GM18907 (cell line): ENCODE data around the gene HSPA5.
A peak's percentile ranks its signal among the peaks of the same experiment; 100 is the strongest.
"Not testable (repeated sequence)": the region's sequence is repeated elsewhere in the genome, so short reads cannot be mapped to it uniquely, and the experiment has no call there.

Experiments
- ATAC-seq: cut with Tn5 transposase; IDR thresholded peaks from one replicate; pipeline ENCODE4 v1.9.1; 2021; ENCODE audit warnings: mild to moderate bottlenecking, moderate library complexity; ENCODE audit not compliant: unreplicated experiment

The HSPA5 gene

DNA sequence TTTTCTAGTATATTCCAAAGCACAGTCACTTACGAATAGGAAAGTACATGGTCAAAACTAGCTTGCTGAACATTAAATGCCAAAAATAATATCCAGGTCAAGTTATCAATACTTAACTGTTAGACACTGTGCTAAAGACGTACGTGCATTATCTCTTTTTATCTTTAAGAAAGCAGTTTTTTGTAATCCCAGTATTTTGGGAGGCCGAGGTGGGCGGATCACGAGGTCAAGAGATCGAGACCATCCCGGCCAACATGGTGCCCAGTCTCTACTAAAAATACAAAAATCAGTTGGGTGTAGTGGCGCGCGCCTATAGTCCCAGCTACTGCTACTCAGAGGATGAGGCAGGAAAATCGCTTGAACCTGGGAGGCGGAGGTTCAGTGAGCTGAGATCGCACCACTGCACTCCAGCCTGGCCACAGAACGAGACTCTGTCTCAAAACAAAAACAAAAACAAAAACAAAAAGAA, 2.7 kb upstream of the HSPA5 start:
- no peak for ATAC-seq

DNA sequence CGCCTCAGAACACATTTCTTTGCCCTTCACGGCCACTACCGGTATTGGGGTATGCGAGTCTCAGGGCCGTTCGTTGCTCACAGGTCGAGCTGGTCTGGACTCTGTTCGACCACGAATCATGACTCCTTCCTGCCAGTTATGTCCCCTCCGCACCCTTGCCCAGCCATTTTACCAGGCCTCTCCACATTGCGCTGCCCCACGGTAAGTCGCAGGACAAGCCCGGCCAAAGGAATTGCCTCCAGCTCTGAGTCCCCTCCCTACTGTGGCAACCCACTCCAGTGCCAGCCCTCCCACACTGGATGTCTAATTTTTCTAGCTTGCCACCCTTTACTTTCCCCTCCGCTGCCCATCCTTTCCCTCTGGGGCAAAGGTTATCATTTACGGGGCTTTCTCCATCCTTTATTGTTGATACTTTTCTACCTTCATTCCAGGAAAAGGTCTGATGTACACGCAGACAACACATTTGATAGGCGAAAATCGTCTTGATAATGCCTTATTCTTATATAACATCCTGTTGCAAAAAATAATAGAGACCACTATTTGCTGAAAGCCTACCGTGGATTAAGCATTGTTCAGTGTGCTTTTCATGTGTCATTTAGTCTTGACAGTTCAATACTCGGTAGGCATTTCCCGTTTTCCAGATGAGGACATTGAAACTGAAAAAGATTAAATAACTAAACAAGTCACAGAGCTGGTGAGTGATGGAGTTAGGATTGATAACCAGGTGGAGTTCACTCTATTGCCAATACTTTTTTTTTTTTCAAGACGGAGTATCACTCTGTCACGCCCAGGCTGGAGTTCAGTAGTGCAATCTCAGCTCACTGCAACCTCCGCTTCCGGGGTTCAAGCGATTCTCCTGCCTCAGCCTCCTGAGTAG, 958 bp upstream of the HSPA5 start:
- ATAC-seq: peak; percentile 23

GRCh38 chr9:125240649-125240999, 519 bp downstream of the HSPA5 start:
- ATAC-seq: no peak

- no peak for ATAC-seq
Measured at GRCh38 chr9:125239631-125240597, 1.2 kb downstream of the HSPA5 start.

DNA sequence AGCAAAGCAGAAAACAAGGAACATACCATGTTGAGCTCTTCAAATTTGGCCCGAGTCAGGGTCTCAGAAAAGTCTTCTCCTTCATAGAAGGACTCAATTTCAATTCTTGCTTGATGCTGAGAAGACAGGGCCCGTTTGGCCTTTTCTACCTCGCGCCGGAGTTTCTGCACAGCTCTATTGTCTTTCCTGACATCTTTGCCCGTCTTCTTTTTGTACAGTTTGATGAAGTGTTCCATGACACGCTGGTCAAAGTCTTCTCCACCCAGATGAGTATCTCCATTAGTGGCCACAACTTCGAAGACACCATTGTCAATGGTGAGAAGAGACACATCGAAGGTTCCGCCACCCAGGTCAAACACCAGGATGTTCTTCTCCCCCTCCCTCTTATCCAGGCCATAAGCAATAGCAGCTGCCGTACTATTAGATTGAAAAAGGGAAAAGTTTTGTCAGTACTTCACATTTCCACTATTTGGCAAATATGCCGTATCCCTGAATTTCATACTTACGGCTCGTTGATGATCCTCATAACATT, 2.2 kb downstream of the HSPA5 start:
- ATAC-seq: no peak

- no peak for ATAC-seq
Measured at GRCh38 chr9:125238127-125238914, 2.8 kb downstream of the HSPA5 start.

- ATAC-seq: not testable (repeated sequence)
Measured at GRCh38 chr9:125236520-125237159, 4.5 kb downstream of the HSPA5 start.

GRCh38 chr9:125235804-125236519, 5.2 kb downstream of the HSPA5 start:
- no peak for ATAC-seq

DNA sequence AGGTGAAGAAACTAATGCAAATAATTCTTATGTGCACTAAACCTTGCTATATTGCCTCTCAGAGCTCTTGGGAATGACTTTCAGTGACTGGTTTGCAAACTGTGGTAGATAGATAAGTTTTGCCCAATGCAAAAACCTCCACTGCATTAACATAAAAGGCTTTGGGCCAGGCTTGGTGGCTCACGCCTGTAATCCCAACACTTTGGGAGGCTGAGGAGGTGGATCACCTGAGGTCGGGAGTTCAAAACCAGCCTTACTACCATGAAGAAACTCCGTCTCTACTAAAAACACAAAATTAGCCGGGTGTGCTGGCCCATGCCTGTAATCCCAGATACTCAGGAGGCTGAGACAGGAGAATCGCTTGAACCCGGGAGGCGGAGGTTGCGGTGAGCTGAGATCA, 7.0 kb downstream of the HSPA5 start:
- not testable (repeated sequence) for ATAC-seq

DNA sequence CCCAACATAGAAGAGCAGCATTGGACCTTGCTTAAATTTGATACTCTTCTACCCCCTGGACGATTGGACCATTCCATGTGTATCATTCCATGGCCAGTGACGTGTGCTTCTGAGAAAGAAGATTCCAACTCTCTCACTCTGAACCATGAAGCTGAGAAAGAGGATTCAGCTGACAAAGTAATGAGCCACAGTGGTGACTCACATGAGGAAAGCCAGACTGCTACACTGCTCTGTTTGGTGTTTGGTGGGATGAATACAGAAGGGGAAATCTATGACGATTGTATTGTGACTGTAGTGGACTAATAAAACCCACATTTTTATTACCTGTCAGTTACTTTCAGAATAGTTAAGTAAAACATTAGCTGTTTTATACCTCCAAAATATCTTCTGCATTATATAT, 7.5 kb downstream of the HSPA5 start:
- no peak for ATAC-seq

DNA sequence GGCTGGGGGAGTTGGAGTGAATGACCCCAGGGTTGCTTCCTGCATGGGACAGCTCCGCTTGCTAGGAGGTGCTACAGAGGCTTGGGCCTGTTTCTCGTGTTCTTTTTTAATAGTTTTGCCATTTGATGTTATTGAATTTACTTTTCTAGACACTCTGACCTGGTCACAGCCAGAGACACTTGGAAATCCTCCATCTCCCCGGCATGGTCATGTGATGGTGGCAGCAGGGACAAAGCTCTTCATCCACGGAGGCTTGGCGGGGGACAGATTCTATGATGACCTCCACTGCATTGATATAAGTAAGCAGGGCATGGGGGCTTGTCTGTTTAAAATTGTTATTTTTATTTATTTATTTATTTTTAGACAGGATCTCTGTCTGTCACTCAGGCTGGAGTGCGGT, 13.4 kb downstream of the HSPA5 start:
- no peak for ATAC-seq

DNA sequence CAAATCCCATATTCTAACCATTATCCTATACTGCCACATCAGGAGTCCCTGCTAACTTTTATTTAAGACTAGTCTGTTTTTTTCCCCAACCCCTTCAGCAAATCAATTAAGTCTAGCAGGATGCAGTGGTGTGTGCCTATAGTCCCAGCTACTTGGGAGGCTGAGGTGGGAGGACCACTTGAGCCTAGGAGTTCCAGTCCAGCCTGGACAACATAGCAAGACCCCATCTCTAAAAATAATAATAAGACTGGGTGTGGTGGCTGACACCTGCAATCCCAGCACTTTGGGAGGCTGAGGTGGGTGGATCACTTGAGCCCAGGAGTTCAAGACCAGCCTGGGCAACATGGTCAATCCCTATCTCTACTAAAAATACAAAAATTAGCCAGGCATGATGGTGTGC, 16.3 kb downstream of the HSPA5 start:
- ATAC-seq: not testable (repeated sequence)

GRCh38 chr9:125218621-125219020, 22.5 kb downstream of the HSPA5 start:
- ATAC-seq: no peak

- no peak for ATAC-seq
Measured at GRCh38 chr9:125214186-125214585, 27.0 kb downstream of the HSPA5 start.

DNA sequence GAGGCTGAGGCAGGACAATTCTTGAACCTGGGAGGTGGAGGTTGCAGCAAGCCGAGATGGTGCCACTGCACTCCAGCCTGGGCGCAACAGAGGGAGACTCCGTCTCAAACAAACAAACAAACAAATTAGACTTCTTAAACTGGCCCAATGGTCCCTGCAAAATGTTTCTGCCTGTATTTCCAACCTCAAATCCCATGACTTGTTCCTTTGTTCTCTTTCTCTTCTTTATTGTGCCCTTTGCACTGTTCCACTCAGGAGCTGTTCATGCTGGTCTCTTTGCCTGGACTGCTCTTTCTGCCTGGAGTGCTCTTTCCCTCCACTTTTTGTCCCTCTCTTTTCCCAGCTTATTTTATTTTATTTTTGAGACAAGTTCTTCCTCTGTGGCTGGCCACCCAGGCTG, 36.7 kb downstream of the HSPA5 start:
- ATAC-seq: no peak

GRCh38 chr9:125202846-125203618, 38.1 kb downstream of the HSPA5 start:
- ATAC-seq: no peak

DNA sequence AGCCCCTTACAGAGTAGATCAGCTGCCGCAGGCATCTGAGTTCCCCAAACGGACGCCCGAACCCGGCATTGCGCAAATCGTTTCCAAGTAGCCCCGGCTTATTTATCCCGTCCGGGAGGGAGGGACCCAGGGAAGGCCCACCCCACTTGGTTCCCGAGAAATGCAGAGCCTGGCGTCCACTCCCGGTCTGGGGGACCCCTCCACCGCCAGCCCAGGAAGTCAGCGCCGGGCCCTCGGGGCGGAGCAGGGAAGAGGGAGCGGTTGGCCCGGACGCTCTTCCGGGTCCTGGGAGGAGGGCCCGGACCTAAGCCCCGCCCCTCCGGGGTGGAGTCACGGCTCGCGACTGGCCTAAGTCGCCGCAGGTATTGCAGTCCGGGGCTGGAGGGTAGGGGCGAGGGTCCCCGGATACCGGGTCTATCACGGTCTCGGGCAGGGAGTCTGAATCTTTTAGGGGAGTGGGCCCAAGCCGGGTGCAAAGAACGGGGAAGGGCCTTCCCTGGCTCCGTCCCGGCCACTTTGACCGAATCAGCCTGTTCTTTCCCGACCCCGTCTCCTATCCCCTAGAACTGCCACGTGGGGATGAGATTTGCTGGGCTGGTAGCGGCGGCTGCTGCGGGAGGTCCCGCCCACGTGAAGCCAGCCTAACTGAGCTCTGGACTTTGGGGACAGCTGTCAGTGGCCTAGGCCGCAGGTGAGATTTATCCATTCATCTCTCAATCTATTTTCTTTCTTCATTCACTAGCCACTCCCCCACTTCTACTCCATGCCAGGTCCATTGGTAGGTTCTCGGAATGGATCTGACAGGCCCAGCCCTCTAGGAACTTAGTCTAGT, 40.7 kb downstream of the HSPA5 start, which contains the start of gene RABEPK:
RABEPK (plus strand) TSS at position 327 of the 832 bp plus-strand sequence. CDS start 2,472 bp downstream, outside the sequence.
- ATAC-seq: peak; percentile 99

DNA sequence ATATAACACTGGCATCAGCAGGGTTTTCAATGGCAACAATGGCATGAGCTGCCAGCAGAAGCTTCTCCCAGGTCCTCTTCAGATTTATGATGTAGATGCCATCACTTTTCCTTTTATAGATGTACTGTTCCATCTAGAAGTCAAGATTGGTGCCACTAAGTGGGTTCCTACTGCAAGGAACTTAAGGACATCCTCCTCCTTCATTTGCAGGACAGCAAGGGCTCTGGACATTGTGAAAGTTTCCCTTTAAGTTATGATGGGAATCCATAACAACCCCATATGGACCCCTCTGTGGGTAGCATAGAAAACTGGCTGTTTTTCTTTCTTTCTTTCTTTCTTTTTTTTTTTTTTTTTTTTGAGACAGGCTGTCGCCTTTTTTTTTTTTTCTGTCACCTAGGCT, 45.6 kb downstream of the HSPA5 start:
- not testable (repeated sequence) for ATAC-seq
